ENCODE data around the gene PRPS1. TPM values are rescaled to one million over a fixed set of nuclear protein-coding genes. Genes with fewer than 3 reads are reported as not detected.
"Not testable (repeated sequence)": the region's sequence is repeated elsewhere in the genome, so short reads cannot be mapped to it uniquely, and the experiment has no call there.

The PRPS1 gene
- total and polyA plus RNA-seq, 4 experiments from 2014 or later = 53.4 to 61.9 (median 58.7) TPM

DNA sequence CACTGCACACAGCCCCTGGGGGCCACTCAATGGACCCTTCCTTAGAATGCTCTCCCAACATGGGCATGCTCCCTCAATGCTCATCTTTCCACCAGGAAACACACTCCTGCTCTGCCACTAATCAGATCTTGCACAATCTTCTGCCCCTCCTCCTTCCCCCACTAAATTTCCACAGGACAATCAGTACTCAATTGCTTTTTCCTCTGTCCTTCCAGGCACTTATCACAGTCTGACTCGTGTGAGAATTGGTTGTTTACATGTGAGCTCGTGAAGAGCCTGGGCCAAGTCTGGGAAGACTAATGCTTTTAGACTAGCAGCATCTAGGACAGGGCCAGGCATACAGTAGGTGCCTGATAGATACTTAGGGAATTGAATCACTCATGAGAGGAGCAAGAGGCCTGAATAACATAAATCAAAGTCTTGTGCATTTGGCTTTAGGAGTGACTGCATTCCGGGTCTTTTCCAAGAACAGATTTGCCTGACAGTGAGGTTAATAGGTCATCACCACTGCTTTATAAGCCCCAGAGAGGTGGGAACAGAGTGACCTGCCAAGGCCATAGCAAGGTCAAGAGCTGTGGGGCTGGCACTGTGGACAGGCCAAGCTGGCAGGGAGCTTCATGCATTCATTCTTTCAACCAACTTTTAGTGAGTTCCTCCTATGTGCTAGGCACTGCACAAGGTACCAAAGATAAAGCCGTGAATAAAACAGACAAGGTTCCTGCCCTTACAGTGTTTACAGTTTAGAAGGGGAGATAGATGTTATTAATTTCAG is 55.0 kb downstream of the PRPS1 start:
- peaks cover 36 to 74% (median 56%) of the 10 kb centered on the region in 4 donors for H3K4me1 Mint-ChIP-seq
- peak overlapping the region in 5 of 7 donors; percentile 17 to 82 (median 74) for H3K27ac Mint-ChIP-seq

DNA sequence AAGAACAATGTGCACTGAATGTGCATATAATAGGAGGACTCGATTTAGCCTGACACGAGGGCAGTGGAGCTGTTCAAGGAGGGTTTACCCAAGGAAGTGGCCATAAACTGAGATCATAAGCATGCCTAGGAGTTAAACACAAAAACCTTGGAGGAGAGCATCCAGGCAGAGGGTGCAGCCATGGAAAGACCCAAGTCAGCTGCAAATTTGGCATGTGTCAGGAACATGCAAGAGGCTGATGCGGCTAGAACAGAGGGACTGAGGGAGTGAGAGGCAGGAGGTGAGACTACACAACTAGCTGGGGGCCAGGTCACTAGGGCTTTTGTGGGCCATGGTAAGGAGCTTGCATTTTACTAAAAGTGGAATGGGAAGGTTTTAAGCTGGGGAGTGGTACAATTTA is 55.6 kb downstream of the PRPS1 start:
- Histone ChIP-seq H3K36me3 (ENCODE audit: insufficient read depth, low read length) (no peaks in the 10 kb centered on the region), H3K9me3 (ENCODE audit: control insufficient read depth in 1 of 2, low read length in 2 of 2) (no peaks in the 10 kb centered on the region), H3K27me3 (ENCODE audit: insufficient read depth, low read length) (no peaks in the 10 kb centered on the region), H3K4me1 (ENCODE audit: insufficient read depth, low read length) (peaks cover 49% of the 10 kb centered on the region), H3K27ac (ENCODE audit: low read depth, low read length) (no peak overlapping the region), H3K4me3 (ENCODE audit: low read length in 2 of 2) (no peak overlapping the region)
- POLR2A ChIA-PET (ENCODE audit: partially characterized antibody) = interaction anchor here (1.2 to 20.8 kb wide), 4 partner anchors 7 to 361 kb away, joined by 3 to 1740 read pairs (median 20); partner anchors contain the start of gene VSIG1
- peak overlapping the region in 3 of 8 donors; percentile 11 to 41 (median 39) for H3K4me3 Mint-ChIP-seq
- no peaks in the 10 kb centered on the region for H3K9me3 Mint-ChIP-seq
- H3K4me1 Mint-ChIP-seq = peaks cover 30 to 69% (median 51%) of the 10 kb centered on the region in 4 donors
- no peaks in the 10 kb centered on the region for H3K27me3 Mint-ChIP-seq
- DNase-seq = no peak
- peak overlapping the region in 6 of 7 donors; percentile 35 to 85 (median 71) for H3K27ac Mint-ChIP-seq
- no peaks in the 10 kb centered on the region for H3K36me3 Mint-ChIP-seq
- intact Hi-C loops (cut with micrococcal nuclease) = no loop called here
- CTCF ChIA-PET (ENCODE audit: partially characterized antibody) = interaction anchor here (1.3 to 1.5 kb wide), 2 partner anchors 11 to 93 kb away, joined by 3 to 7 read pairs; partner anchors contain the start of gene NCBP2L

More for the DNA sequence above, 55.0 kb downstream of the PRPS1 start:
- ChIA-PET CTCF (ENCODE audit: partially characterized antibody) (interaction anchor here (0.9 kb wide), 1 partner anchor 10 kb away, joined by 3 read pairs; no protein-coding TSS in a partner anchor), POLR2A (ENCODE audit: partially characterized antibody) (interaction anchor here (1.4 to 20.8 kb wide), 3 partner anchors 9 to 362 kb away, joined by 3 to 1740 read pairs (median 33); partner anchors contain the start of gene VSIG1)
- Histone ChIP-seq H3K4me1 (ENCODE audit: insufficient read depth, low read length) (peaks cover 56% of the 10 kb centered on the region), H3K4me3 (ENCODE audit: low read length in 2 of 2) (no peak overlapping the region), H3K9me3 (ENCODE audit: control insufficient read depth in 1 of 2, low read length in 2 of 2) (no peaks in the 10 kb centered on the region), H3K36me3 (ENCODE audit: insufficient read depth, low read length) (no peaks in the 10 kb centered on the region), H3K27me3 (ENCODE audit: insufficient read depth, low read length) (no peaks in the 10 kb centered on the region), H3K27ac (ENCODE audit: low read depth, low read length) (no peak overlapping the region)
- Mint-ChIP-seq H3K36me3 (no peaks in the 10 kb centered on the region), H3K9me3 (no peaks in the 10 kb centered on the region), H3K4me3 (peak overlapping the region in 2 of 8 donors; percentile 13 to 25), H3K27me3 (no peaks in the 10 kb centered on the region)
- intact Hi-C loops (cut with micrococcal nuclease) = no loop called here
- DNase-seq = no peak

DNA sequence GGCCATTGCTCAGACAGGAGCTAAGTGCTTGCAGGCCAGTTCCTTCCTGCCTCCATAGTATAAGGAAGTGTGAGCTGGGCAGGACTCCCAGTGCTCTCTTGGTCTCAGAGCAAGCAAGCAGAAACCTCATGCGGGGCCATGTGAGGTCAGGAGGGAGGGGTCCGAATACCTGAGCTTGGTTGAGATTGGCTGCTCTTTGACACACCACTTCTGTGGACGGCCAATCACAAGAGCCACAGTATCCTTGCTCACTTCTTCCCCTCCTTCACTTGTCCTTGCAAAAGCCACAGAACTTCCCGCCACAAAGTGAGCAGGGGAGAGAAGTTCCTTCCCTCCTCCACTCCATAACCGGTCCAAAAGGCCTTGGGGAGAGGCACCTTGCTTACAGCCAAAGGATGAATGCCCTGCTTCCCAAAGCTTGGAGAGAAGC is 56.7 kb downstream of the PRPS1 start:
- Histone ChIP-seq H3K4me1 (ENCODE audit: insufficient read depth, low read length) (peaks cover 39% of the 10 kb centered on the region), H3K36me3 (ENCODE audit: insufficient read depth, low read length) (no peaks in the 10 kb centered on the region), H3K27me3 (ENCODE audit: insufficient read depth, low read length) (no peaks in the 10 kb centered on the region), H3K4me3 (ENCODE audit: low read length in 2 of 2) (no peak overlapping the region), H3K9me3 (ENCODE audit: control insufficient read depth in 1 of 2, low read length in 2 of 2) (no peaks in the 10 kb centered on the region), H3K27ac (ENCODE audit: low read depth, low read length) (no peak overlapping the region)
- ChIA-PET CTCF (ENCODE audit: partially characterized antibody) (interaction anchor here (1.1 to 1.5 kb wide), 3 partner anchors 10 to 92 kb away, joined by 3 to 7 read pairs (median 3); partner anchors contain the start of gene NCBP2L), POLR2A (ENCODE audit: partially characterized antibody) (interaction anchor here (1.2 to 20.8 kb wide), 5 partner anchors 8 to 360 kb away, joined by 3 to 1740 read pairs (median 8); partner anchors contain the start of gene VSIG1)
- Mint-ChIP-seq H3K4me1 (peaks cover 29 to 64% (median 45%) of the 10 kb centered on the region in 4 donors), H3K36me3 (no peaks in the 10 kb centered on the region), H3K4me3 (peak overlapping the region in 2 of 8 donors; percentile 6 to 31), H3K9me3 (no peaks in the 10 kb centered on the region), H3K27me3 (no peaks in the 10 kb centered on the region), H3K27ac (peak overlapping the region in 5 of 7 donors; percentile 35 to 82 (median 63))
- DNase-seq = no peak
- intact Hi-C loops (cut with micrococcal nuclease) = no loop called here

DNA sequence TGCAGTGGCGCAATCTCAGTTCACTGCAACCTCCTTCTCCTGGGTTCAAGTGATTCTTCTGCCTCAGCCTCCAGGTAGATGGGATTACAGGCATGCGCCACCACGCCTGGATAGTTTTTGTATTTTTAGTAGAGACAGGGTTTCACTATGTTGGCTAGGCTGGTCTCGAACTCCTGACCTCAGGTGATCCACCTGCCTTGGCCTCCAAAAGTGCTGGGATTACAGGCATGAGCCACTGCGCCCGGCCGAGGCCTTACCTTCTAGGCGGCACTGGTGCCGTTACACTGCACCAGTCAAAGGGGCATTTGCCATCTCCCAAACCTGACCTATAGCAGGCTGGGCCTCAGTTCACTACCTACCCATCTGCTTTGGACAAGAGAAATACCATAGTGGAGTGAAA is 57.3 kb downstream of the PRPS1 start:
- H3K27me3 Mint-ChIP-seq; H3K4me3 Mint-ChIP-seq; H3K36me3 Mint-ChIP-seq; H3K4me3 ChIP-seq (ENCODE audit: low read length in 2 of 2); H3K27ac ChIP-seq (ENCODE audit: low read depth, low read length); H3K36me3 ChIP-seq (ENCODE audit: insufficient read depth, low read length); H3K9me3 ChIP-seq (ENCODE audit: control insufficient read depth in 1 of 2, low read length in 2 of 2); H3K9me3 Mint-ChIP-seq; DNase-seq; intact Hi-C loops (cut with micrococcal nuclease); H3K27me3 ChIP-seq (ENCODE audit: insufficient read depth, low read length): not testable (repeated sequence)
- Mint-ChIP-seq H3K4me1 (peaks cover 24 to 58% (median 40%) of the 10 kb centered on the region in 4 donors), H3K27ac (peak overlapping the region in 4 of 7 donors; percentile 21 to 83 (median 37))
- H3K4me1 ChIP-seq (ENCODE audit: insufficient read depth, low read length) = peaks cover 39% of the 10 kb centered on the region
- ChIA-PET CTCF (ENCODE audit: partially characterized antibody) (interaction anchor here (1.0 to 2.1 kb wide), 4 partner anchors 10 to 29 kb away, joined by 3 to 6 read pairs (median 4); no protein-coding TSS in a partner anchor), POLR2A (ENCODE audit: partially characterized antibody) (interaction anchor here (1.2 to 20.8 kb wide), 4 partner anchors 8 to 57 kb away, joined by 7 to 1740 read pairs (median 22); no protein-coding TSS in a partner anchor)

DNA sequence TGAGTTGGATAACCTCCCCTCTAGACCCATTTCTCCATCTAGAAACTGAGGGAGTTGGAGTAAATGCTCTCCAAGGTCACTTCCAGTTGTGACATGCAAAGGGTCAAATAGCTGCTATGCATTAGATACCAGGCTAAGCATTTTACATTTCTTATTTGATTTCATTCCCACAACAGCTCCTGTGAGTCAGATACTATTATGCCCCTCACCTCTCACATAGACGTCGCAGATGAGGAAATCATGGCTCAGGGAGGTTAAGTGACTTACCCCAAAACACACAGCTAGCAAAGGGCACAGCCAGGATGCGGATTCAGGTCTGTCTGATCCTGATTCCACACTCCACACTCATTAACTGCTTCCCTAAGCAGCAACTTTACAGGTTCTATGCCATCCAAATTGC is 57.7 kb downstream of the PRPS1 start:
- Mint-ChIP-seq H3K4me3 (no peak overlapping the region), H3K36me3 (no peaks in the 10 kb centered on the region), H3K9me3 (no peaks in the 10 kb centered on the region), H3K27ac (peak overlapping the region in 5 of 7 donors; percentile 21 to 70 (median 44)), H3K27me3 (no peaks in the 10 kb centered on the region), H3K4me1 (peaks cover 20 to 53% (median 36%) of the 10 kb centered on the region in 4 donors)
- Histone ChIP-seq H3K36me3 (ENCODE audit: insufficient read depth, low read length) (no peaks in the 10 kb centered on the region), H3K27me3 (ENCODE audit: insufficient read depth, low read length) (no peaks in the 10 kb centered on the region), H3K4me3 (ENCODE audit: low read length in 2 of 2) (no peak overlapping the region), H3K27ac (ENCODE audit: low read depth, low read length) (no peak overlapping the region), H3K9me3 (ENCODE audit: control insufficient read depth in 1 of 2, low read length in 2 of 2) (no peaks in the 10 kb centered on the region), H3K4me1 (ENCODE audit: insufficient read depth, low read length) (peaks cover 39% of the 10 kb centered on the region)
- ChIA-PET POLR2A (ENCODE audit: partially characterized antibody) (interaction anchor here (1.2 to 20.8 kb wide), 4 partner anchors 9 to 62 kb away, joined by 3 to 1740 read pairs (median 8); no protein-coding TSS in a partner anchor), CTCF (ENCODE audit: partially characterized antibody) (interaction anchor here (1.0 to 2.1 kb wide), 3 partner anchors 13 to 29 kb away, joined by 3 to 6 read pairs (median 4); no protein-coding TSS in a partner anchor)
- intact Hi-C loops (cut with micrococcal nuclease) = no loop called here
- no peak for DNase-seq

DNA sequence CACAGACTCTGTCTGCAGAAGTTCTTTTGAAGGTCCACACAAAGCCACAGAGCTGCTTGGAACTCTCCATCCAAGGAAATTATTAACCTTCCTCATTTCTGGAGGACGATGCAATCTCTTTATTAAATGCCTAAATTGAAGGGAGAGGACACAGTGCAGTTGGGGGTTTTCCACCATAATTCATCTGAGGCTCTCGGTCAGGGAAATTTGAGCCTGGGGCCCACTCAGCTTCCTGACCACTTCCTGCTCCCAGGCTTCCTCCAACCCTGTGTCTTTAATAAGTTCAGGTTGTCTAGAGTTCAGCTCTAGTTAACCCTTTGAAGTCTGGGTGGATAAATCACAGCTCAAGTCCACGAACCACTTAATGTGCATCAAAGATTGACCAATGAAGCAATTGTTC is 58.5 kb downstream of the PRPS1 start:
- peaks cover 39% of the 10 kb centered on the region for H3K4me1 ChIP-seq (ENCODE audit: insufficient read depth, low read length)
- no peaks in the 10 kb centered on the region for H3K36me3 ChIP-seq (ENCODE audit: insufficient read depth, low read length)
- CTCF ChIA-PET (ENCODE audit: partially characterized antibody) = interaction anchor here (1.0 to 2.1 kb wide), 4 partner anchors 14 to 28 kb away, joined by 3 to 6 read pairs (median 4); no protein-coding TSS in a partner anchor
- H3K27ac ChIP-seq (ENCODE audit: low read depth, low read length) = no peak overlapping the region
- intact Hi-C loops (cut with micrococcal nuclease) = no loop called here
- H3K27me3 Mint-ChIP-seq = no peaks in the 10 kb centered on the region
- H3K4me3 ChIP-seq (ENCODE audit: low read length in 2 of 2) = no peak overlapping the region
- peaks cover 19 to 52% (median 36%) of the 10 kb centered on the region in 4 donors for H3K4me1 Mint-ChIP-seq
- no peaks in the 10 kb centered on the region for H3K27me3 ChIP-seq (ENCODE audit: insufficient read depth, low read length)
- DNase-seq = no peak
- no peaks in the 10 kb centered on the region for H3K36me3 Mint-ChIP-seq
- H3K9me3 ChIP-seq (ENCODE audit: control insufficient read depth in 1 of 2, low read length in 2 of 2) = no peaks in the 10 kb centered on the region
- no peaks in the 10 kb centered on the region for H3K9me3 Mint-ChIP-seq
- peak overlapping the region in 2 of 7 donors; percentile 30 to 44 for H3K27ac Mint-ChIP-seq
- H3K4me3 Mint-ChIP-seq = no peak overlapping the region
- POLR2A ChIA-PET (ENCODE audit: partially characterized antibody) = interaction anchor here (1.2 to 20.8 kb wide), 4 partner anchors 10 to 61 kb away, joined by 3 to 1740 read pairs (median 8); no protein-coding TSS in a partner anchor
